ENCODE measurements around the gene WASF1.

GRCh38 chr6:110102411-110102810 lies 77.1 kb downstream of the WASF1 start:
- TF ChIP-seq POLR2A (IDR thresholded peaks at IDR 0.05; ENCODE audit: low read depth, low read length) = no peak
- no peak for TF ChIP-seq SPI1 (IDR thresholded peaks at IDR 0.05; ENCODE audit: low read depth, low read length)
- TF ChIP-seq PAX5 (IDR thresholded peaks at IDR 0.05; ENCODE audit: insufficient read depth, low read length, severe bottlenecking) = no peak
